ENCODE measurements around the gene ELK3.

DNA sequence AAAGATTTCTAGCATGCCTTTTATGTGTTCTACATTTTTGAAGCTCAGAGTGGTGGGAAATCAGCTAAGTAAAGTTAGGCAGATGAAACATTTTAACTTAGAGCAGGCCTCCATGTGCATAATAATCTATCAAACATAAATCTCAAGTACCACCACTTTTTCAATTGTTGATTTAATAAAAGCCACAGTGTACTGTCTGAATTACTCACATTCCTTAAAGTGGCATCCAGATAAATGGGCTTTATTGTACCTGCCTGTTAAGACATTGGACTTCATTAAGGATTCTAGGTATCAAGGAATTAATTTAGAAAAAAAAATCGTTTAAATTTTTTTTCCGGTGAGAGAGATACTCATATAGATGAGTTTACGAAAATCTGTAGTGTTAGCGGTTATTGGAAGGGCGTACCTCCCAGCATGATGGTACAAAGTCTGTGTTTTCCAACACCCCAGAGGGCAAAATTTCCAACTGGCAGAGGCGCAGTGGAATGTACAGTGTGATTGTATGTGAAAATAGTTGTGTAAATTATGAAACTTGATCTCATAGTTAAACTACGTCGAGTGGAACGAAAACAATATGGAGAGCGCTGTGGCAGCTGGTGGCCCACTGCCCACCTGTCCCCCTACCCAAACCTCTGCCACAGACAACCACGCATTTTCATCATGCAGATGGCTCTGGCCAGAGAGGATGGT, 25.0 kb downstream of the ELK3 start:
- TF ChIP-seq, protein P1, sequence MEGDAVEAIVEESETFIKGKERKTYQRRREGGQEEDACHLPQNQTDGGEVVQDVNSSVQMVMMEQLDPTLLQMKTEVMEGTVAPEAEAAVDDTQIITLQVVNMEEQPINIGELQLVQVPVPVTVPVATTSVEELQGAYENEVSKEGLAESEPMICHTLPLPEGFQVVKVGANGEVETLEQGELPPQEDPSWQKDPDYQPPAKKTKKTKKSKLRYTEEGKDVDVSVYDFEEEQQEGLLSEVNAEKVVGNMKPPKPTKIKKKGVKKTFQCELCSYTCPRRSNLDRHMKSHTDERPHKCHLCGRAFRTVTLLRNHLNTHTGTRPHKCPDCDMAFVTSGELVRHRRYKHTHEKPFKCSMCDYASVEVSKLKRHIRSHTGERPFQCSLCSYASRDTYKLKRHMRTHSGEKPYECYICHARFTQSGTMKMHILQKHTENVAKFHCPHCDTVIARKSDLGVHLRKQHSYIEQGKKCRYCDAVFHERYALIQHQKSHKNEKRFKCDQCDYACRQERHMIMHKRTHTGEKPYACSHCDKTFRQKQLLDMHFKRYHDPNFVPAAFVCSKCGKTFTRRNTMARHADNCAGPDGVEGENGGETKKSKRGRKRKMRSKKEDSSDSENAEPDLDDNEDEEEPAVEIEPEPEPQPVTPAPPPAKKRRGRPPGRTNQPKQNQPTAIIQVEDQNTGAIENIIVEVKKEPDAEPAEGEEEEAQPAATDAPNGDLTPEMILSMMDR (IDR thresholded peaks at IDR 0.05) = no peak
- TF ChIP-seq POLR2A (IDR thresholded peaks at IDR 0.05) = no peak

Data from lower leg skin (tissue), 3 donors.